HG02759 (cell line): Measurements from ENCODE around the gene PTMA.

Experiments
- ATAC-seq: cut with Tn5 transposase; IDR thresholded peaks from one replicate; pipeline ENCODE4 v1.9.1; 2021; ENCODE audit warnings: mild to moderate bottlenecking, moderate library complexity; ENCODE audit not compliant: unreplicated experiment

The PTMA gene

GRCh38 chr2:231674587-231675338 lies 33.6 kb upstream of the PTMA start:
- ATAC-seq, result peak; percentile 32

GRCh38 chr2:231676243-231676642 lies 32.1 kb upstream of the PTMA start:
- no peak for ATAC-seq

- peak; percentile 17 for ATAC-seq
Observed at GRCh38 chr2:231677632-231678104, 30.7 kb upstream of the PTMA start.

GRCh38 chr2:231679908-231680284 lies 28.4 kb upstream of the PTMA start:
- ATAC-seq, result no peak

- ATAC-seq, result no peak
Observed at GRCh38 chr2:231680285-231680991, 27.9 kb upstream of the PTMA start.

GRCh38 chr2:231680992-231681852 lies 27.1 kb upstream of the PTMA start:
- ATAC-seq, result peak; percentile 79

GRCh38 chr2:231682603-231683291 lies 25.6 kb upstream of the PTMA start:
- ATAC-seq, result no peak

- ATAC-seq, result no peak
Observed at GRCh38 chr2:231683292-231684235, 24.8 kb upstream of the PTMA start.

GRCh38 chr2:231684314-231685223 lies 23.8 kb upstream of the PTMA start:
- ATAC-seq, result no peak

GRCh38 chr2:231685349-231686191 lies 22.8 kb upstream of the PTMA start:
- ATAC-seq, result no peak

- ATAC-seq, result no peak
Observed at GRCh38 chr2:231686192-231687100, 21.9 kb upstream of the PTMA start.

GRCh38 chr2:231687133-231687852 lies 21.0 kb upstream of the PTMA start:
- peak; percentile 80 for ATAC-seq

- no peak for ATAC-seq
Observed at GRCh38 chr2:231687961-231688360, 20.4 kb upstream of the PTMA start.

GRCh38 chr2:231688719-231689118 lies 19.6 kb upstream of the PTMA start:
- no peak for ATAC-seq

- no peak for ATAC-seq
Observed at GRCh38 chr2:231689124-231689893, 19.0 kb upstream of the PTMA start.
